ENCODE measurements around the gene NDUFAF5.
"Not testable (repeated sequence)": the region's sequence is repeated elsewhere in the genome, so short reads cannot be mapped to it uniquely, and the experiment has no call there.

Gene NDUFAF5

GRCh38 chr20:13760451-13760946 is 24.3 kb upstream of the NDUFAF5 start:
- H3K27me3 Mint-ChIP-seq; H3K4me1 Mint-ChIP-seq (ENCODE audit: low read depth); H3K9me3 Mint-ChIP-seq; H3K4me3 Mint-ChIP-seq; H3K27ac Mint-ChIP-seq; DNase-seq: not testable (repeated sequence)
- H3K36me3 Mint-ChIP-seq (ENCODE audit: low read depth), result peaks cover 83% of the 10 kb centered on the region

GRCh38 chr20:13765299-13765698 is 19.5 kb upstream of the NDUFAF5 start:
- Mint-ChIP-seq H3K27ac (no peak overlapping the region), H3K4me3 (no peak overlapping the region), H3K9me3 (peaks cover 5% of the 10 kb centered on the region), H3K36me3 (ENCODE audit: low read depth) (peaks cover 86% of the 10 kb centered on the region), H3K27me3 (no peaks in the 10 kb centered on the region), H3K4me1 (ENCODE audit: low read depth) (peaks cover 9% of the 10 kb centered on the region)
- DNase-seq, result no peak

- Mint-ChIP-seq H3K4me3 (no peak overlapping the region), H3K36me3 (ENCODE audit: low read depth) (peaks cover 91% of the 10 kb centered on the region), H3K27me3 (no peaks in the 10 kb centered on the region), H3K4me1 (ENCODE audit: low read depth) (peaks cover 9% of the 10 kb centered on the region), H3K27ac (no peak overlapping the region), H3K9me3 (peaks cover 5% of the 10 kb centered on the region)
- DNase-seq, result no peak
These were observed 18.9 kb upstream of the NDUFAF5 start for GRCh38 chr20:13765868-13766416.

GRCh38 chr20:13770141-13770540 is 14.7 kb upstream of the NDUFAF5 start:
- Mint-ChIP-seq H3K4me3 (no peak overlapping the region), H3K36me3 (ENCODE audit: low read depth) (peaks cover 97% of the 10 kb centered on the region), H3K27me3 (no peaks in the 10 kb centered on the region), H3K9me3 (peaks cover 5% of the 10 kb centered on the region), H3K27ac (no peak overlapping the region), H3K4me1 (ENCODE audit: low read depth) (peaks cover 15% of the 10 kb centered on the region)
- DNase-seq, result no peak

- H3K36me3 Mint-ChIP-seq (ENCODE audit: low read depth), result peaks cover 97% of the 10 kb centered on the region
- H3K4me3 Mint-ChIP-seq, result no peak overlapping the region
- no peaks in the 10 kb centered on the region for H3K9me3 Mint-ChIP-seq
- H3K4me1 Mint-ChIP-seq (ENCODE audit: low read depth), result peaks cover 16% of the 10 kb centered on the region
- DNase-seq, result no peak
- no peaks in the 10 kb centered on the region for H3K27me3 Mint-ChIP-seq
- no peak overlapping the region for H3K27ac Mint-ChIP-seq
These were observed 12.9 kb upstream of the NDUFAF5 start for GRCh38 chr20:13771853-13772453.

GRCh38 chr20:13772529-13772928 is 12.3 kb upstream of the NDUFAF5 start:
- no peak overlapping the region for H3K4me3 Mint-ChIP-seq
- no peaks in the 10 kb centered on the region for H3K9me3 Mint-ChIP-seq
- peaks cover 22% of the 10 kb centered on the region for H3K4me1 Mint-ChIP-seq (ENCODE audit: low read depth)
- H3K27ac Mint-ChIP-seq, result no peak overlapping the region
- no peak for DNase-seq
- peaks cover 97% of the 10 kb centered on the region for H3K36me3 Mint-ChIP-seq (ENCODE audit: low read depth)
- no peaks in the 10 kb centered on the region for H3K27me3 Mint-ChIP-seq

- H3K27me3 Mint-ChIP-seq, result no peaks in the 10 kb centered on the region
- peak overlapping the region; percentile 9 for H3K27ac Mint-ChIP-seq
- no peak overlapping the region for H3K4me3 Mint-ChIP-seq
- H3K36me3 Mint-ChIP-seq (ENCODE audit: low read depth), result peaks cover 89% of the 10 kb centered on the region
- DNase-seq, result no peak
- H3K4me1 Mint-ChIP-seq (ENCODE audit: low read depth), result peaks cover 44% of the 10 kb centered on the region
- H3K9me3 Mint-ChIP-seq, result no peaks in the 10 kb centered on the region
These were observed 9.0 kb upstream of the NDUFAF5 start for GRCh38 chr20:13775867-13776266.

GRCh38 chr20:13777171-13777601 is 7.6 kb upstream of the NDUFAF5 start:
- H3K4me1 Mint-ChIP-seq (ENCODE audit: low read depth), result peaks cover 53% of the 10 kb centered on the region
- peaks cover 87% of the 10 kb centered on the region for H3K36me3 Mint-ChIP-seq (ENCODE audit: low read depth)
- no peak overlapping the region for H3K4me3 Mint-ChIP-seq

GRCh38 chr20:13778827-13779226 is 6.0 kb upstream of the NDUFAF5 start:
- H3K36me3 Mint-ChIP-seq (ENCODE audit: low read depth), result peaks cover 84% of the 10 kb centered on the region
- peak overlapping the region; percentile 61 for H3K27ac Mint-ChIP-seq
- H3K9me3 Mint-ChIP-seq, result no peaks in the 10 kb centered on the region
- peak overlapping the region; percentile 13 for H3K4me3 Mint-ChIP-seq
- H3K27me3 Mint-ChIP-seq, result no peaks in the 10 kb centered on the region
- no peak for DNase-seq
- H3K4me1 Mint-ChIP-seq (ENCODE audit: low read depth), result peaks cover 64% of the 10 kb centered on the region

More at GRCh38 chr20:13777171-13777601, 7.6 kb upstream of the NDUFAF5 start:
- H3K27ac Mint-ChIP-seq, result peak overlapping the region; percentile 85
- DNase-seq, result no peak
- H3K27me3 Mint-ChIP-seq, result no peaks in the 10 kb centered on the region
- H3K9me3 Mint-ChIP-seq, result no peaks in the 10 kb centered on the region

- Mint-ChIP-seq H3K27me3 (no peaks in the 10 kb centered on the region), H3K4me3 (peak overlapping the region; percentile 99), H3K36me3 (ENCODE audit: low read depth) (peaks cover 84% of the 10 kb centered on the region), H3K27ac (peak overlapping the region; percentile 11), H3K9me3 (no peaks in the 10 kb centered on the region), H3K4me1 (ENCODE audit: low read depth) (peaks cover 60% of the 10 kb centered on the region)
- no peak for DNase-seq
These were observed 1.3 kb upstream of the NDUFAF5 start for GRCh38 chr20:13783528-13783927.

- Mint-ChIP-seq H3K36me3 (ENCODE audit: low read depth) (peaks cover 86% of the 10 kb centered on the region), H3K27ac (peak overlapping the region; percentile 96), H3K27me3 (no peaks in the 10 kb centered on the region), H3K9me3 (no peaks in the 10 kb centered on the region), H3K4me1 (ENCODE audit: low read depth) (peaks cover 58% of the 10 kb centered on the region), H3K4me3 (peak overlapping the region; percentile 99)
- DNase-seq, result no peak
These were observed 446 bp upstream of the NDUFAF5 start for GRCh38 chr20:13784271-13784892.

GRCh38 chr20:13786143-13786828 is 1.5 kb downstream of the NDUFAF5 start:
- H3K36me3 Mint-ChIP-seq (ENCODE audit: low read depth), result peaks cover 87% of the 10 kb centered on the region
- H3K27me3 Mint-ChIP-seq, result no peaks in the 10 kb centered on the region
- H3K4me1 Mint-ChIP-seq (ENCODE audit: low read depth), result peaks cover 43% of the 10 kb centered on the region
- peak overlapping the region; percentile 72 for H3K27ac Mint-ChIP-seq
- no peak for DNase-seq
- H3K4me3 Mint-ChIP-seq, result peak overlapping the region; percentile 99
- no peaks in the 10 kb centered on the region for H3K9me3 Mint-ChIP-seq

GRCh38 chr20:13788167-13788834 is 3.5 kb downstream of the NDUFAF5 start:
- H3K4me1 Mint-ChIP-seq (ENCODE audit: low read depth), result peaks cover 26% of the 10 kb centered on the region
- no peak overlapping the region for H3K27ac Mint-ChIP-seq
- H3K36me3 Mint-ChIP-seq (ENCODE audit: low read depth), result peaks cover 85% of the 10 kb centered on the region
- H3K27me3 Mint-ChIP-seq, result no peaks in the 10 kb centered on the region
- no peaks in the 10 kb centered on the region for H3K9me3 Mint-ChIP-seq
- peak; percentile 34 for DNase-seq
- H3K4me3 Mint-ChIP-seq, result no peak overlapping the region

- DNase-seq, result no peak
- Mint-ChIP-seq H3K36me3 (ENCODE audit: low read depth) (peaks cover 90% of the 10 kb centered on the region), H3K4me1 (ENCODE audit: low read depth) (peaks cover 22% of the 10 kb centered on the region), H3K27ac (no peak overlapping the region), H3K4me3 (no peak overlapping the region), H3K9me3 (no peaks in the 10 kb centered on the region), H3K27me3 (no peaks in the 10 kb centered on the region)
These were observed 5.9 kb downstream of the NDUFAF5 start for GRCh38 chr20:13790708-13791107.

All from activated T-cell treated with anti-CD3 and anti-CD28 coated beads, Interleukin-2, amount 50 U/mL, for 24 hours (primary cell).